SK-N-SH (cell line): ENCODE results near the gene MPDZ. TPM values are rescaled to one million over a fixed set of nuclear protein-coding genes. Genes with fewer than 3 reads are reported as not detected.

ENCODE experiments used
- CTCF ChIA-PET: fragments of 300-600, 350-600 bp; formaldehyde crosslinking; extraction: SDS; loops from one replicate; lab custom pipeline; 2021; lab: Yijun Ruan, JAX
- POLR2A ChIA-PET: fragments of 350-600 bp; sonication (Branson Sonifier 250); formaldehyde crosslinking; extraction: SDS; loops from one replicate; lab custom pipeline; 2020; ENCODE audit warnings: antibody characterized with exemption, inconsistent platforms; lab: Yijun Ruan, JAX
- DNase-seq: peaks from one replicate; pipeline ENCODE4 v3.0.0; 2012
- H2AFZ ChIP-seq: fragments of 200-600 bp; sonication (generic); 2 replicates; pipeline ENCODE4 v1.8.1; 2016; ENCODE audit warnings: antibody characterized with exemption, mild to moderate bottlenecking, low read depth
- H3F3A ChIP-seq: fragments of 200-600 bp; sonication (generic); replicated peaks from 2 replicates; pipeline ENCODE3; 2016; ENCODE audit warnings: antibody characterized with exemption, mild to moderate bottlenecking; ENCODE audit not compliant: insufficient read depth
- H3K27ac ChIP-seq, 2 experiments: fragments of 200-500 bp in 1 of 2; fragments of 200-600 bp in 1 of 2; sonication (Bioruptor generic) in 1 of 2; sonication (generic), shearing (Covaris generic) in 1 of 2; 2 replicates each; pipeline versions ENCODE4 v1.5.1 to v1.6.1; 2014 to 2016; ENCODE audit warnings: low read depth in 2 of 2, inconsistent platforms in 1 of 2, low read length in 1 of 2, mild to moderate bottlenecking in 1 of 2, mixed read lengths in 1 of 2
- H3K27me3 ChIP-seq: fragments of 200-600 bp; sonication (generic), shearing (Covaris generic); 2 replicates; pipeline ENCODE4 v1.6.1; 2016; ENCODE audit warnings: mixed run types; ENCODE audit not compliant: insufficient read depth
- H3K36me3 ChIP-seq, 2 experiments: fragments of 200-500 bp in 1 of 2; fragments of 200-600 bp in 1 of 2; sonication (Bioruptor generic) in 1 of 2; sonication (generic) in 1 of 2; replicated peaks in 1 of 2; 2 replicates each; pipeline versions ENCODE3 to v1.5.1; 2014 to 2016; ENCODE audit warnings: low read length in 1 of 2, mild to moderate bottlenecking in 1 of 2; ENCODE audit not compliant: insufficient read depth in 2 of 2, control insufficient read depth in 1 of 2
- H3K4me1 ChIP-seq, 2 experiments: fragments of 200-500 bp in 1 of 2; fragments of 200-600 bp in 1 of 2; sonication (Bioruptor generic) in 1 of 2; sonication (generic), shearing (Covaris generic) in 1 of 2; 2 replicates each; pipeline versions ENCODE4 v1.5.1 to v1.6.1; 2014 to 2016; ENCODE audit warnings: low read depth in 1 of 2, low read length in 1 of 2, mixed run types in 1 of 2; ENCODE audit not compliant: insufficient read depth in 2 of 2, control insufficient read depth in 1 of 2
- H3K4me2 ChIP-seq: fragments of 200-600 bp; sonication (generic), shearing (Covaris generic); 2 replicates; pipeline ENCODE4 v1.6.1; 2017; ENCODE audit warnings: mixed run types
- H3K4me3 ChIP-seq, 2 experiments: fragments of 200-500 bp in 1 of 2; fragments of 200-600 bp in 1 of 2; sonication (Bioruptor generic) in 1 of 2; sonication (generic), shearing (Covaris generic) in 1 of 2; 2 replicates each; pipeline versions ENCODE4 v1.5.1 to v1.8.1; 2014 to 2016; ENCODE audit warnings: low read depth in 2 of 2, inconsistent platforms in 1 of 2, low read length in 1 of 2, mild to moderate bottlenecking in 1 of 2, mixed read lengths in 1 of 2, moderate library complexity in 1 of 2
- H3K79me2 ChIP-seq: fragments of 200-600 bp; sonication (generic); 2 replicates; pipeline ENCODE4 v1.8.1; 2017; ENCODE audit warnings: mild to moderate bottlenecking; ENCODE audit not compliant: insufficient read depth
- H3K9ac ChIP-seq: fragments of 200-600 bp; sonication (generic); 2 replicates; pipeline ENCODE4 v1.6.1; 2017; ENCODE audit warnings: mixed run types
- H3K9me2 ChIP-seq: fragments of 200-600 bp; sonication (generic); 2 replicates; pipeline ENCODE4 v1.6.1; 2017; ENCODE audit warnings: mixed run types
- H3K9me3 ChIP-seq: fragments of 200-600 bp; sonication (generic); 2 replicates; pipeline ENCODE4 v1.6.1; 2017; ENCODE audit warnings: mixed run types, mild to moderate bottlenecking, moderate library complexity
- H4K20me1 ChIP-seq: fragments of 200-600 bp; sonication (generic); 2 replicates; pipeline ENCODE4 v1.6.1; 2017; ENCODE audit warnings: mild to moderate bottlenecking, mixed run types; ENCODE audit not compliant: insufficient read depth
- CHD2 ChIP-seq: fragments of 150-350 bp; IDR thresholded peaks from 2 replicates; pipeline ENCODE4 v1.6.1; 2018; ENCODE audit warnings: low read length; ENCODE audit not compliant: partially characterized antibody
- FOSL2 ChIP-seq: IDR thresholded peaks from 2 replicates; pipeline ENCODE4 v1.4.0; 2012; ENCODE audit warnings: low read depth, mild to moderate bottlenecking, moderate library complexity, borderline replicate concordance
- FOXJ3 ChIP-seq: sonication (generic); formaldehyde crosslinking; IDR thresholded peaks from 2 replicates; pipeline ENCODE4 v1.5.1; 2020; ENCODE audit warnings: mild to moderate bottlenecking, missing genetic modification reagents
- GABPA ChIP-seq: IDR thresholded peaks from 2 replicates; pipeline ENCODE4 v1.4.0; 2012; ENCODE audit warnings: low read depth, mild to moderate bottlenecking
- MAX ChIP-seq: IDR thresholded peaks from 2 replicates; pipeline ENCODE4 v1.4.0; 2012; ENCODE audit warnings: low read depth
- MEF2A ChIP-seq: IDR thresholded peaks from 2 replicates; pipeline ENCODE4 v1.4.0; 2012; ENCODE audit warnings: low read depth, borderline replicate concordance
- MXI1 ChIP-seq: IDR thresholded peaks from 2 replicates; pipeline ENCODE4 v1.6.1; 2012; ENCODE audit warnings: mild to moderate bottlenecking, low read depth, low read length, improper control_type of control experiment
- NFIC ChIP-seq: IDR thresholded peaks from 2 replicates; pipeline ENCODE4 v1.4.0; 2012; ENCODE audit warnings: borderline replicate concordance
- NRF1 ChIP-seq: IDR thresholded peaks from 2 replicates; pipeline ENCODE4 v1.6.1; 2012; ENCODE audit warnings: low read depth, mild to moderate bottlenecking, low read length
- PBX3 ChIP-seq: IDR thresholded peaks from 2 replicates; pipeline ENCODE4; 2012
- POLR2AphosphoS5 ChIP-seq: IDR thresholded peaks from 2 replicates; pipeline ENCODE4 v1.6.1; 2012; ENCODE audit warnings: low read depth, low read length
- RAD21 ChIP-seq: IDR thresholded peaks from 2 replicates; pipeline ENCODE4 v1.6.1; 2012; ENCODE audit warnings: mild to moderate bottlenecking, low read length
- RCOR1 ChIP-seq: fragments of 150-350 bp; IDR thresholded peaks from 2 replicates; pipeline ENCODE4 v1.6.1; 2017; ENCODE audit warnings: antibody characterized with exemption, low read length
- RFX5 ChIP-seq: IDR thresholded peaks from 2 replicates; pipeline ENCODE4 v1.6.1; 2012; ENCODE audit warnings: mild to moderate bottlenecking, improper control_type of control experiment, low read length
- TCF12 ChIP-seq: IDR thresholded peaks from 2 replicates; pipeline ENCODE4 v1.4.0; 2012
- YY1 ChIP-seq: IDR thresholded peaks from 2 replicates; pipeline ENCODE4 v1.4.0; 2012; ENCODE audit warnings: low read depth, mild to moderate bottlenecking
- WGBS: methylation state at CpG from one replicate; pipeline ENCODE4 v1.1.6; 2017; ENCODE audit warnings: low lambda C conversion rate; 5-methylcytosine and 5-hydroxymethylcytosine counted together
- polyA plus RNA-seq, 3 experiments: library from polyadenylated mRNA; depleted of rRNA; stranded (reverse); fragments of >200 nt; gene quantifications; 2 replicates each; pipeline ENCODE4 v1.2.3, GENCODE V29; 2012

Gene MPDZ
- 20.5 and 27.0 TPM in 2 replicates for polyA plus RNA-seq (2012; rRNA removed)
- polyA plus RNA-seq (2012; cell fraction: cytosol; rRNA removed), result 18.4 and 19.6 TPM in 2 replicates
- 36.6 and 78.5 TPM in 2 replicates for polyA plus RNA-seq (2012; cell fraction: nucleus; rRNA removed)

- peak; percentile 91 for DNase-seq
- WGBS, result 14% methylated on average over 22 of the region's 82 CpGs
- peak within 1 kb of the TSS; percentile 89 for H3K4me2 ChIP-seq
- ChIA-PET CTCF (interaction anchor here (0.7 to 1.0 kb wide), 2 partner anchors 13 to 19 kb away, joined by 3 to 4 read pairs; no protein-coding TSS in a partner anchor), POLR2A (no interaction called here)
- no peaks in the 10 kb centered on the region for H4K20me1 ChIP-seq
- TF ChIP-seq CHD2 (peak; percentile 57), YY1 (no peak), MXI1 (0 out of 2 replicates have a peak, but pooled peaks have one; percentile 26), NFIC (peak; percentile 37; the same call in 1 of the 2 replicates), NRF1 (0 out of 2 replicates have a peak, but pooled peaks have one; percentile 37), POLR2AphosphoS5 (peak; percentile 9; the same call in 1 of the 2 replicates), MAX (peak; percentile 26; the same call in 1 of the 2 replicates), TCF12 (no peak)
- peaks cover 35 to 36% of the 10 kb centered on the region in 2 experiments for H3K4me1 ChIP-seq
- H3K27ac ChIP-seq, result peak within 1 kb of the TSS; percentile 94 to 96
- no peaks in the 10 kb centered on the region for H3K27me3 ChIP-seq
- peaks cover 54% of the 10 kb centered on the region for H3F3A ChIP-seq
- H3K9ac ChIP-seq, result peak within 1 kb of the TSS; percentile 95
- peak within 1 kb of the TSS; percentile 79 to 86 for H3K4me3 ChIP-seq
- H3K9me2 ChIP-seq, result no peaks in the 10 kb centered on the region
- H2AFZ ChIP-seq, result peak within 1 kb of the TSS; percentile 71
- no peaks in the 10 kb centered on the region for H3K9me3 ChIP-seq
- H3K36me3 ChIP-seq, result no peaks in the 10 kb centered on the region
- peaks cover 40% of the 10 kb centered on the region for H3K79me2 ChIP-seq
Observed at GRCh38 chr9:13279284-13280141, at the start of gene MPDZ. MPDZ (minus strand) TSS chr9:13279692; CDS start chr9:13250315, 29,377 bp downstream.

- DNase-seq, result no peak
- H3K27ac ChIP-seq, result no peak overlapping the region
- no peaks in the 10 kb centered on the region for H3F3A ChIP-seq
- POLR2A ChIA-PET, result no interaction called here
- no peaks in the 10 kb centered on the region for H3K9me3 ChIP-seq
- no peak overlapping the region for H3K9ac ChIP-seq
- H3K4me1 ChIP-seq, result no peaks in the 10 kb centered on the region
- no peaks in the 10 kb centered on the region for H3K36me3 ChIP-seq
- CTCF ChIA-PET, result interaction anchor here (0.6 kb wide), 1 partner anchor 826 kb away, joined by 3 read pairs; no protein-coding TSS in a partner anchor
- no peaks in the 10 kb centered on the region for H3K27me3 ChIP-seq
- H3K4me3 ChIP-seq, result no peak overlapping the region
- TF ChIP-seq MEF2A (no peak), PBX3 (no peak), FOSL2 (0 out of 2 replicates have a peak, but pooled peaks have one; percentile 4), RCOR1 (no peak), RFX5 (no peak), GABPA (no peak), RAD21 (no peak), FOXJ3 (CRISPR knock-in tag) (no peak)
- H4K20me1 ChIP-seq, result no peaks in the 10 kb centered on the region
- no peaks in the 10 kb centered on the region for H3K79me2 ChIP-seq
- no peaks in the 10 kb centered on the region; the same call in 1 of the 2 replicates for H3K9me2 ChIP-seq
- H2AFZ ChIP-seq, result no peak overlapping the region; the same call in 1 of the 2 replicates
- H3K4me2 ChIP-seq, result no peak overlapping the region
- WGBS, result 83% methylated on average over 1 of the region's 1 CpG
Observed at GRCh38 chr9:13324988-13325387, 45.5 kb upstream of the MPDZ start.
